Panc1 (cell line): Measurements from ENCODE around the gene AK8.

Experiments used
- CTCF ChIP-seq: fragments of 450-650 bp; IDR thresholded peaks from 2 replicates; pipeline ENCODE4 v1.5.1; 2017; ENCODE audit warnings: mild to moderate bottlenecking
- POLR2AphosphoS5 ChIP-seq: IDR thresholded peaks from 2 replicates; pipeline ENCODE4 v1.6.1; 2012; ENCODE audit warnings: mild to moderate bottlenecking, low read depth, low read length, moderate library complexity
- REST ChIP-seq, 2 experiments: IDR thresholded peaks; 2 replicates each; pipeline ENCODE4 v1.6.1; 2011 to 2012; ENCODE audit warnings: low read depth in 2 of 2, control low read depth in 1 of 2, low read length in 1 of 2, mild to moderate bottlenecking in 1 of 2, moderate library complexity in 1 of 2; ENCODE audit not compliant: insufficient read depth in 1 of 2
- SIN3A ChIP-seq: IDR thresholded peaks from 2 replicates; pipeline ENCODE4 v1.6.1; 2012; ENCODE audit warnings: low read depth, mild to moderate bottlenecking, low read length, moderate library complexity, borderline replicate concordance; ENCODE audit not compliant: insufficient read depth

- TF ChIP-seq CTCF = no peak
- TF ChIP-seq REST (IDR thresholded peaks at IDR 0.05; ENCODE audit: insufficient read depth in 1 of 2, low read depth in 2 of 2, low read length in 1 of 2) = no peak
- TF ChIP-seq POLR2AphosphoS5 = no peak
- no peak for TF ChIP-seq SIN3A
Measured at GRCh38 chr9:132749306-132749705, 128.8 kb downstream of the AK8 start.
